Progenitor cell of endocrine pancreas (in vitro differentiated cells): Measurements from ENCODE around the gene XRCC5. TPM values are rescaled to one million over a fixed set of nuclear protein-coding genes. Genes with fewer than 3 reads are reported as not detected.
A peak's percentile ranks its signal among the peaks of the same experiment; 100 is the strongest.
"Not testable (repeated sequence)": the region's sequence is repeated elsewhere in the genome, so short reads cannot be mapped to it uniquely, and the experiment has no call there.

ENCODE experiments used
- DNase-seq: peaks from one replicate; pipeline ENCODE4 v3.0.0; 2021; ENCODE audit warnings: low spot score; ENCODE audit not compliant: unreplicated experiment
- H3K27ac Mint-ChIP-seq: 2 replicates; pipeline ENCODE4 v1.8.0; 2021; ENCODE audit warnings: mild to moderate bottlenecking, moderate library complexity, mixed read lengths
- H3K27me3 Mint-ChIP-seq: 2 replicates; pipeline ENCODE4 v1.8.0; 2021; ENCODE audit warnings: mixed read lengths
- H3K36me3 Mint-ChIP-seq: 2 replicates; pipeline ENCODE4 v1.8.0; 2022; ENCODE audit warnings: mixed read lengths; ENCODE audit not compliant: insufficient read depth
- H3K4me1 Mint-ChIP-seq: 2 replicates; pipeline ENCODE4 v1.8.0; 2021; ENCODE audit warnings: low read depth, mixed read lengths
- H3K4me3 Mint-ChIP-seq: 2 replicates; pipeline ENCODE4 v1.8.0; 2021; ENCODE audit warnings: low read depth, mild to moderate bottlenecking, moderate library complexity, mixed read lengths
- H3K9me3 Mint-ChIP-seq: 2 replicates; pipeline ENCODE4 v1.8.0; 2021; ENCODE audit warnings: low read depth, mixed read lengths
- total RNA-seq: library from RNA; stranded (reverse); gene quantifications from 2 replicates; pipeline ENCODE4 v1.2.1, GENCODE V29; 2021
- TF ChIP-seq, protein P1 (sequence below): fragments of 200-600 bp; sonication (generic); IDR thresholded peaks from one replicate; pipeline ENCODE4 v1.5.0; 2021; ENCODE audit warnings: antibody characterized with exemption, mild to moderate bottlenecking; ENCODE audit not compliant: unreplicated experiment

Gene XRCC5
- total RNA-seq, 1 donor from 2014 or later, result 378 TPM

GRCh38 chr2:216074794-216075193, 34.4 kb upstream of the XRCC5 start:
- H3K27me3 Mint-ChIP-seq, result no peaks in the 10 kb centered on the region
- no peaks in the 10 kb centered on the region for H3K9me3 Mint-ChIP-seq
- no peaks in the 10 kb centered on the region for H3K36me3 Mint-ChIP-seq
- peaks cover 9% of the 10 kb centered on the region for H3K4me1 Mint-ChIP-seq
- no peak overlapping the region for H3K27ac Mint-ChIP-seq
- TF ChIP-seq, protein P1, sequence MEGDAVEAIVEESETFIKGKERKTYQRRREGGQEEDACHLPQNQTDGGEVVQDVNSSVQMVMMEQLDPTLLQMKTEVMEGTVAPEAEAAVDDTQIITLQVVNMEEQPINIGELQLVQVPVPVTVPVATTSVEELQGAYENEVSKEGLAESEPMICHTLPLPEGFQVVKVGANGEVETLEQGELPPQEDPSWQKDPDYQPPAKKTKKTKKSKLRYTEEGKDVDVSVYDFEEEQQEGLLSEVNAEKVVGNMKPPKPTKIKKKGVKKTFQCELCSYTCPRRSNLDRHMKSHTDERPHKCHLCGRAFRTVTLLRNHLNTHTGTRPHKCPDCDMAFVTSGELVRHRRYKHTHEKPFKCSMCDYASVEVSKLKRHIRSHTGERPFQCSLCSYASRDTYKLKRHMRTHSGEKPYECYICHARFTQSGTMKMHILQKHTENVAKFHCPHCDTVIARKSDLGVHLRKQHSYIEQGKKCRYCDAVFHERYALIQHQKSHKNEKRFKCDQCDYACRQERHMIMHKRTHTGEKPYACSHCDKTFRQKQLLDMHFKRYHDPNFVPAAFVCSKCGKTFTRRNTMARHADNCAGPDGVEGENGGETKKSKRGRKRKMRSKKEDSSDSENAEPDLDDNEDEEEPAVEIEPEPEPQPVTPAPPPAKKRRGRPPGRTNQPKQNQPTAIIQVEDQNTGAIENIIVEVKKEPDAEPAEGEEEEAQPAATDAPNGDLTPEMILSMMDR, result no peak
- DNase-seq, result no peak
- H3K4me3 Mint-ChIP-seq, result no peak overlapping the region

DNA sequence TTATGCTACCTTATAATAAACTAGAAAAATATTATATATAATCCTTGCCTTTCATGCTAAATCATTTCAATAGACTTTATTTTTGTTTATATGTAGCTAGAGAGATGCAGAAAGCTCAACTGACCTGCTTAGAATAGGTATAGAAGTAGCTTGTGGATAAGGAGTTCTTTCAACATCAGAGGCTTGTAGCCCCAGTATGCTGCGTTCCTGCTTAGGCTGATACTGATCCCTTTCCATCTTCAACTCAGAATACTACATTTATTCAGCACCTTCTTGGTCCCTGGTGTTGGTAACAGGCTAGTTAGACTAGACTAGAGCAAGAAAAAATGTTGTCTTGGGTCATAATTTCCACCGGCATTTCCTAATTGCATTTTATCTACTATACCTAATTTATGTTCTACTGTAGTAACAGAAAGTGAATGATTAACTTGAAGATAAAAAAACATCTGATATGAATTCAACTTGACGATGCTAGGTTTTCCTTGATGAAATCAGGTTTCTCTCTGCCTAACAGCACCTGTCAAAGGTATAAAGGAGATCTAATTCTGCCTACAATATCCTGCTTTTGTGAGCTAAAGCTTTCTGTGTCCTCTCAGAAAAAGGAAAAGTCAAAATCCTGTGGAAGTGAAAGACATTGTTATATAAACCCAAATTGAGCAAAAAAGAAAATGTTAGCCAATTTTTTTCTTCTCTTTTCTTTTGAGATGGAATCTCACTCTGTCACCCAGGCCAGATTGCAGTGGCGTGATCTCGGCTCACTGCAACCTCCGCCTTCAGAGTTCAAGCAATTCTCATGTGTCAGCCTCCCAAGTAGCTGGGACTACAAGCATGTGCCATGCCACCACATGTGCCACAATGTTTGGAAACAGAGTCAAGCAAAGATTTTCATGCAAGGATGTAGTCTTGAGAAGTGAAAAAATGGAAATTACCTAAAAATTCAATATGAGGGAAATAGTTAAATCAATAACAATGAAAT, 33.4 kb upstream of the XRCC5 start:
- H3K27me3 Mint-ChIP-seq, result no peaks in the 10 kb centered on the region
- H3K4me3 Mint-ChIP-seq, result no peak overlapping the region
- H3K4me1 Mint-ChIP-seq, result peaks cover 10% of the 10 kb centered on the region
- H3K36me3 Mint-ChIP-seq, result no peaks in the 10 kb centered on the region
- no peaks in the 10 kb centered on the region for H3K9me3 Mint-ChIP-seq
- H3K27ac Mint-ChIP-seq, result peak overlapping the region; percentile 38
- DNase-seq, result no peak
- TF ChIP-seq, protein P1, result no peak

- TF ChIP-seq, protein P1, result no peak
- Mint-ChIP-seq H3K27me3 (peaks cover 13% of the 10 kb centered on the region), H3K36me3 (no peaks in the 10 kb centered on the region), H3K4me1 (peaks cover 23% of the 10 kb centered on the region), H3K27ac (no peak overlapping the region), H3K9me3 (no peaks in the 10 kb centered on the region), H3K4me3 (no peak overlapping the region)
- no peak for DNase-seq
Observed at GRCh38 chr2:216078776-216079175, 30.4 kb upstream of the XRCC5 start.

DNA sequence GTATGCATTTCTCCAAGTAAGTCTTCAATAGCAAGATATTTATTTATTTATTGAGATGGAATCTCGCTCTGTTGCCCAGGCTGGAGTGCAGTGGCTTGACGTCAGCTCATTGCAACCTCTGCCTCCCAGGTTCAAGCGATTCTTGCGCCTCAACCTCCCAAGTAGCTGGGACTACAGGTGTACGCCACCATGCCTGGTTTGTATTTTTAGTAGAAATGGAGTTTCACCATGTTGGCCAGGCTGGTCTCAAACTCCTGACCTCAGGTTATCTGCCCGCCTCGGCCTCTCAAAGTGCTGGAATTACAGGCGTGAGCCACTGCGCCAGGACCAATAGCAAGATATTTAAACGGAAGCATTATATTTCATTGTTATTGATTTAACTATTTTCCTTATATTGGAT, 29.1 kb upstream of the XRCC5 start:
- peaks cover 32% of the 10 kb centered on the region for H3K4me1 Mint-ChIP-seq
- not testable (repeated sequence) for DNase-seq, H3K9me3 Mint-ChIP-seq, H3K4me3 Mint-ChIP-seq, H3K27ac Mint-ChIP-seq, H3K36me3 Mint-ChIP-seq
- peaks cover 13% of the 10 kb centered on the region for H3K27me3 Mint-ChIP-seq

DNA sequence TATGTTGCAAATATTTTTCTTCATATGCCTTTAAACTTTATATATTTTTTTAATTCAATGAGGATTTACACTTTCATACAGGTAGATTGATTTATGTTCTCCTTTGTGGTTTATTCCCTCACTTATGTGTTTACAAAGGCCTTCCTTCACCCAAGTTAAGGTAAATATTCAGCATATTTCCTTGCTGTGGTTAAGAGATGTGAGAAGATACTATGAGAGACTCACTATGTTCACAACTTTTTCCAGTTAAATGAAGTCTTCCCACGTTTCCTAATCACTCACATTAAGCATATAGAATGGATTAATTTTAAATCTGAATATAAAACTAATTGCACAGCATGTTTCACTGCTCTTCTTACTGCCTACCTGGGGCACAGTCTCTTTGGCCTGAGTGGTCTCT, 28.1 kb upstream of the XRCC5 start:
- Mint-ChIP-seq H3K27ac (peak overlapping the region; percentile 59), H3K4me3 (peak overlapping the region; percentile 78), H3K27me3 (peaks cover 13% of the 10 kb centered on the region), H3K9me3 (no peaks in the 10 kb centered on the region), H3K36me3 (no peaks in the 10 kb centered on the region), H3K4me1 (peaks cover 31% of the 10 kb centered on the region)
- TF ChIP-seq, protein P1, result no peak
- no peak for DNase-seq
